GM12874 (cell line): ENCODE results near the gene TDP2.

Experiments
- CTCF ChIP-seq: IDR thresholded peaks from 2 replicates; pipeline ENCODE4 v1.5.1; 2011; ENCODE audit warnings: low read depth, mild to moderate bottlenecking, control low read depth, low read length, moderate library complexity; ENCODE audit not compliant: insufficient read depth

The TDP2 gene

GRCh38 chr6:24662236-24662635 is 4.5 kb downstream of the TDP2 start:
- no peak for TF ChIP-seq CTCF

DNA sequence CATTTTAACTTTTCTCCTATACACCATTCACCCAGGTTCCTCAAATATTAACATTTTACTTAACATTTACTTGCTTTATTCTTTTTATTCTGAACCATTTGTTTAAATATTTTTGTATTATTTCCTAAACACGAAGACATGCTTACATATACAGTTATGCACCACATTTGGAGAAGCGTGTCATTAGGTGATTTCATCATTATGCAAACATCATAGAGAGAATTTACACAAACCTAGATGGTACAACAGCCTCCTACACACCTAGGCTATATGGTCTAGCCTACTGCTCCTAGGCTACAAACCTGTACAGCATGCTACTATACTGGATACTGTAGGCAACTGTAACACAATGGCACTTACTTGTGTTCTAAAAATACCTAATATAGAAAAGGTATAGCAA is 6.6 kb downstream of the TDP2 start:
- no peak for TF ChIP-seq CTCF

DNA sequence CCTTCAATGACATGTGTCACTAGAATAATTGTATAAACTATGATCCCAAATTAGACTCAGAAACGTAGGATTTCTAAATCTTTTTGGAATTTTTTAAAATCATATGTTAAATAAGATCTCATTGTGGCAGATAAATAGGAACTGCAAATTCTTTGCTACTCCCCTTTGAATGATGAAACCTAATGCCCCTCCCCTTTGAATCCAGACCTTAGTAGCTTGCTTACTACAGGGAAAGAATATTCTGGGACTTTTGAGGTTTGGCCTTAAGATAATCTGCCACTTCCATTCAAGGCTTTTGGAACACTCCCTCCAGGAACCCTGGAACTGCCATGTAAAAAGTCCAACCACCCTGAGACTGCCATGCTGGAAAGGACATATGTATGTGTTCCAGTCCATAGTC is 7.1 kb downstream of the TDP2 start:
- TF ChIP-seq CTCF, result no peak

GRCh38 chr6:24658573-24659560 is 7.8 kb downstream of the TDP2 start:
- TF ChIP-seq CTCF, result no peak

DNA sequence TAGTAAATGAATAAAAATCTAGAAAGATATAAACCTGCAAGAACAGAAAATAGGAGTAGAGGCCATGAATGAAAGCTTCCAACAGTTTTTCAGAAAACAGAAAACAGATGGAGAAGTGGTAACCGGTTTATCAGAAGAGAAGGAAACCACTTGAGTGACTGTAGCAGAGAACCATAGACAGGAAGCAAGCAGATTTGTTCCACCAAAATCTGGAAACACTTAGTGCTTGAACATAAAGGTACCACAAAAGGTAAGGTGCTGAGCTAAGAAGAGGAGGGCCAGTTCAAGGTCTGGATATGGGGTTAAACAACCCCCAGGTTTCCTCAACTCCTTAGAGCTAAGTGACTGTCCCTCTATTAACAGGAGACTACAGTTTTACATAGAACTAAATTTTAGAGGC is 11.5 kb downstream of the TDP2 start:
- TF ChIP-seq CTCF, result no peak

DNA sequence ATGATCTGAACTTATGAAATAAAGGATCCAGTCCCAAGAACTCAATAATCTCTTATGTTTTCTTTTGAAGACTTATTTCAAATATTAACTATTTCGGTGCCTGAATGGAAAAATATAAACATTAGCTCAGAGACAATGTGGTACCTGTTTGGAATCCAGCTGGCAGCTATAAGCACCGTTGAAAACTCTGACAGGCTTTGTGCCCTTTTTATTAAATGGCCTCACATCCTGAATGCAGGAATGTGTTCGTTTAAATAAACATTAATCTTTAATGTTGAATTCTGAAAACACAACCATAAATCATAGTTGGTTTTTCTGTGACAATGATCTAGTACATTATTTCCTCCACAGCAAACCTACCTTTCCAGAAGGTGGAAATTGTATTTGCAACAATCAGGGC is 16.3 kb downstream of the TDP2 start:
- TF ChIP-seq CTCF, result no peak

GRCh38 chr6:24649691-24650090 is 17.0 kb downstream of the TDP2 start:
- no peak for TF ChIP-seq CTCF
